ES-I3 (cell line): Measurements from ENCODE around the gene PDZRN3.

Experiments
- H3K36me3 ChIP-seq: 2 replicates; pipeline ENCODE4 v1.6.1; 2013; ENCODE audit warnings: mild to moderate bottlenecking, low read length, control low read depth, moderate library complexity; ENCODE audit not compliant: insufficient read depth
- H3K4me1 ChIP-seq: 2 replicates; pipeline ENCODE4 v1.6.1; 2013; ENCODE audit warnings: mild to moderate bottlenecking, control low read depth, low read length; ENCODE audit not compliant: insufficient read depth
- H3K9ac ChIP-seq: 2 replicates; pipeline ENCODE4 v1.6.1; 2013; ENCODE audit warnings: low read depth, mild to moderate bottlenecking, low read length, moderate library complexity
- H3K9me3 ChIP-seq: 2 replicates; pipeline ENCODE4 v1.6.1; 2013; ENCODE audit warnings: mild to moderate bottlenecking, low read length, moderate library complexity; ENCODE audit not compliant: control insufficient read depth, insufficient read depth

Gene PDZRN3

GRCh38 chr3:73391984-73392383 lies 232.8 kb downstream of the PDZRN3 start:
- H3K9ac ChIP-seq, result no peak overlapping the region
- H3K36me3 ChIP-seq, result no peaks in the 10 kb centered on the region; the same call in 1 of the 2 replicates
- no peaks in the 10 kb centered on the region for H3K4me1 ChIP-seq
- no peaks in the 10 kb centered on the region for H3K9me3 ChIP-seq

GRCh38 chr3:73389928-73390327 lies 234.8 kb downstream of the PDZRN3 start:
- H3K9ac ChIP-seq, result no peak overlapping the region
- no peaks in the 10 kb centered on the region for H3K9me3 ChIP-seq
- H3K36me3 ChIP-seq, result no peaks in the 10 kb centered on the region; the same call in 1 of the 2 replicates
- no peaks in the 10 kb centered on the region for H3K4me1 ChIP-seq

- Histone ChIP-seq H3K4me1 (no peaks in the 10 kb centered on the region), H3K9me3 (no peaks in the 10 kb centered on the region), H3K9ac (no peak overlapping the region), H3K36me3 (no peaks in the 10 kb centered on the region)
These were observed 235.5 kb downstream of the PDZRN3 start for GRCh38 chr3:73389117-73389813.

GRCh38 chr3:73385568-73385967 lies 239.2 kb downstream of the PDZRN3 start:
- Histone ChIP-seq H3K9me3 (no peaks in the 10 kb centered on the region), H3K4me1 (no peaks in the 10 kb centered on the region), H3K36me3 (no peaks in the 10 kb centered on the region), H3K9ac (no peak overlapping the region)

GRCh38 chr3:73384091-73384906 lies 240.4 kb downstream of the PDZRN3 start:
- Histone ChIP-seq H3K36me3 (no peaks in the 10 kb centered on the region), H3K9ac (no peak overlapping the region), H3K4me1 (no peaks in the 10 kb centered on the region)

GRCh38 chr3:73383470-73384049 lies 241.2 kb downstream of the PDZRN3 start:
- H3K36me3 ChIP-seq, result no peaks in the 10 kb centered on the region
- no peak overlapping the region for H3K9ac ChIP-seq
- no peaks in the 10 kb centered on the region for H3K4me1 ChIP-seq
- no peaks in the 10 kb centered on the region for H3K9me3 ChIP-seq

More at GRCh38 chr3:73384091-73384906, 240.4 kb downstream of the PDZRN3 start:
- H3K9me3 ChIP-seq, result no peaks in the 10 kb centered on the region

GRCh38 chr3:73381551-73381950 lies 243.2 kb downstream of the PDZRN3 start:
- Histone ChIP-seq H3K36me3 (no peaks in the 10 kb centered on the region), H3K4me1 (no peaks in the 10 kb centered on the region), H3K9ac (no peak overlapping the region), H3K9me3 (no peaks in the 10 kb centered on the region)

GRCh38 chr3:73380735-73381532 lies 243.8 kb downstream of the PDZRN3 start:
- Histone ChIP-seq H3K36me3 (no peaks in the 10 kb centered on the region), H3K9ac (no peak overlapping the region), H3K9me3 (no peaks in the 10 kb centered on the region), H3K4me1 (no peaks in the 10 kb centered on the region)

- Histone ChIP-seq H3K9ac (no peak overlapping the region), H3K9me3 (no peaks in the 10 kb centered on the region), H3K36me3 (no peaks in the 10 kb centered on the region), H3K4me1 (no peaks in the 10 kb centered on the region)
These were observed 245.3 kb downstream of the PDZRN3 start for GRCh38 chr3:73379465-73379864.

GRCh38 chr3:73378207-73378606 lies 246.5 kb downstream of the PDZRN3 start:
- no peaks in the 10 kb centered on the region for H3K4me1 ChIP-seq
- no peaks in the 10 kb centered on the region for H3K9me3 ChIP-seq
- no peak overlapping the region for H3K9ac ChIP-seq
- no peaks in the 10 kb centered on the region for H3K36me3 ChIP-seq

GRCh38 chr3:73365756-73366397 lies 258.9 kb downstream of the PDZRN3 start:
- H3K9me3 ChIP-seq, result no peaks in the 10 kb centered on the region
- no peaks in the 10 kb centered on the region for H3K4me1 ChIP-seq
- no peak overlapping the region for H3K9ac ChIP-seq
- no peaks in the 10 kb centered on the region for H3K36me3 ChIP-seq

- H3K36me3 ChIP-seq, result no peaks in the 10 kb centered on the region
- no peaks in the 10 kb centered on the region for H3K4me1 ChIP-seq
- no peak overlapping the region for H3K9ac ChIP-seq
- no peaks in the 10 kb centered on the region for H3K9me3 ChIP-seq
These were observed 260.2 kb downstream of the PDZRN3 start for GRCh38 chr3:73364517-73364916.

- Histone ChIP-seq H3K9me3 (no peaks in the 10 kb centered on the region), H3K4me1 (no peaks in the 10 kb centered on the region), H3K36me3 (no peaks in the 10 kb centered on the region), H3K9ac (no peak overlapping the region)
These were observed 261.6 kb downstream of the PDZRN3 start for GRCh38 chr3:73363093-73363492.

- H3K9ac ChIP-seq, result no peak overlapping the region
- no peaks in the 10 kb centered on the region for H3K4me1 ChIP-seq
- H3K36me3 ChIP-seq, result no peaks in the 10 kb centered on the region
- H3K9me3 ChIP-seq, result no peaks in the 10 kb centered on the region
These were observed 263.1 kb downstream of the PDZRN3 start for GRCh38 chr3:73361591-73361990.
